Fibroblast of skin of left biceps (primary cell): ENCODE results near the gene SMIM28.
A peak's percentile ranks its signal among the peaks of the same experiment; 100 is the strongest.
"Not testable (repeated sequence)": the region's sequence is repeated elsewhere in the genome, so short reads cannot be mapped to it uniquely, and the experiment has no call there.

Source experiments
- DNase-seq, 2 experiments: peaks; one replicate each; pipeline ENCODE4 v3.0.0-alpha.2; 2013; ENCODE audit warnings: low read depth in 2 of 2

The SMIM28 gene

DNA sequence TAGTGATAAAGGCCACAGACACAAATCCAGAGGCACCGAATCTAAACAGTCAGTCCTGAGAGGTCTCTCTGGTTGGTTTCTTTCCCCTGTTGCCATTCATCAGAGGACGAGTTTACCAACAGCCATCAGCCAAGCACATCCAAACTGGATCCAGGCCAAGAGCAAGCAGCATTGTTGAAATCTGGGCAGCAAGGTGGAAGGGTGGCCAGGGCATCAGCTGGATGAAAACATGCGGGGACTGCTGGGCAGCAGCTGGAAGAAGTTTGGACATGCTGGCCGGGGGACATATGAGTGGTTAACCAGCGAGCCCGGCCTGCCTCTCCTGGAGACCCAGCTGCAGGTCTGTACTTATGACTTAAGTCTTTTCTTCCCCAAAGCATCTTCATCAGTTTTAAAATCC lies at the start of gene SMIM28:
Gene SMIM28, plus strand, starts transcription at position 62 of the 400 bp plus-strand sequence. Its CDS starts 168 bp downstream, at position 230.
- no peak for DNase-seq

DNA sequence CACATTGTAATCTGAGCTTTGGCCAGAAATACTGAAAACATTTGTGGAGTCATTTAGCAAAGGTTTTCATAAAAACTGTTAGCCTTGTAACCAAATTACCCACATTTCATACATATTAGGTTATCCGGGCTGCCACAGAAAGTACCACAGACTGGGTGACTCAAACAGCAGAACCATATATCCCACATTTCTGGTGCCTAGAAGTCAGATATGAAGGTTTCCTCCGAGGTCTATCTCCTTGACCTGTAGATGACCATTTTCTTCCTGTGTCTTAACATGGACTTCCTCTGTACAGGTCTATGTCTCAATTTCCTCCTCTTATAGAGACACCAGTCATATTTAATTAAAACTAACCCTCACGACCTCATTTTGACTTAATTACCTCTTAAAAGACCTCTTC lies 49.5 kb upstream of the SMIM28 start:
- no peak for DNase-seq

DNA sequence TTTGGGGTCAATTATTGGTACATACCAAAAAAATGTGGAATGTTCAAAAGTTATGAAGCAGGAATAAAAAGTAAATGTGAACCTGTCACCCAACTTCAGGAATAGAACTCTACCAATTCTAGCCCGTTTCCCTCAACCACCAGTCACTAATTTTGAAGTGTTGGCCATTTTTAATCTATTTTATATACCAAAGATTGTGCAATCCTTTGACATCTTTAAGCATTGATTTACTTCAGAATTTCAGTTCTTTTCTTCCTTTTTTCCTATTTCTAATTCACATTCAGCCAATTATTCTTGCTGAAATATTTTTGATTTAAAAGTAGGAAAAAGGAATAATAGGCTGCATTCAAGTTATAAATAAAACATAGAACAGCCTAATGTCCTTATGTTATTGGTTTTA lies 46.9 kb upstream of the SMIM28 start:
- DNase-seq, result no peak

DNA sequence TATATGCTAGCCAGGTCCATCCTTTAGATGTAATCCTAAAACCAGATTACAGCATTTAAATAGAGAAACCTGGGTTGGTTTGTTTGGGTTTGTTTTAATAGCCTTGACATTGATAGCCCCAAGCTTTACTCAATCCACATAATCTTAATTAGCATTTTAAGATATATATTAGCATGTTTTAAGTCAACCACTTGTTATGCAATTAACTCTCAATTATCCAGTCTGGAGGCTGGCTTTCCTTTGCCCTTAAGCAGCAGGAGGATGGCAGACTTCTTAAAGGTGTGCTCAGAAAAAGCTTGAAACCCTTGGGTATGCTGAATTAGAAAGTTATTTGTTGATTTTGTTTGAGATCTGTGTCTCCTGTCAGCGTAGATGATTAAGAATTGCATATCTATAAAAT lies 46.3 kb upstream of the SMIM28 start:
- DNase-seq, result no peak

DNA sequence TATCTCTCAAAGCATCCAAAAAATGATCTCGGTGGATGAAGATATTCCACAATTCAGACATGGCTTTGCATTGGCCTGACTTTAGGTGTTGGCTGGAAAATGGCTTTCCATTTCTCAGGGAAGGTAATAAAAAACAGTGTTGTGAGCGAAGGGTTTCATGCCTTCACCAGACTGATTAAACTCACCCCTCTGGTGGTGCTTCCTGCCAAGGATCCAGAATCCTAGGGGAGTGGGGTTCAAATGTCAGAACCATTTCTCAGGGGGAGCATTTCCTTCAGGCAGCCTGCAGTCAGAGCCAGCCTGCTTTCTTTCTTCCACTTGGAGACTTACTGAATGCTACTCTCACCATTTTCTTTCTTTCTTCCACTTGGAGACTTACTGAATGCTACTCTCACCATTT lies 45.7 kb upstream of the SMIM28 start:
- no peak for DNase-seq

DNA sequence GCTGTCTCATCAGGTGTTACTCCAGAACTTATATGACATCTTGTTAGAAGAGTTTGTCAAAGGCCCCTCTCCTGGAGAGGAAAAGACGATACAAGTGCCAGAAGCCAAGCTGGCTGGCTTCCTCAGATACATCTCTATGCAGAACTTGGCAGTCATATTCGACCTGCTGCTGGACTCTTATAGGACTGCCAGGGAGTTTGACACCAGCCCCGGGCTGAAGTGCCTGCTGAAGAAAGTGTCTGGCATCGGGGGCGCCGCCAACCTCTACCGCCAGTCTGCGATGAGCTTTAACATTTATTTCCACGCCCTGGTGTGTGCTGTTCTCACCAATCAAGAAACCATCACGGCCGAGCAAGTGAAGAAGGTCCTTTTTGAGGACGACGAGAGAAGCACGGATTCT lies 43.7 kb upstream of the SMIM28 start:
- no peak for DNase-seq

DNA sequence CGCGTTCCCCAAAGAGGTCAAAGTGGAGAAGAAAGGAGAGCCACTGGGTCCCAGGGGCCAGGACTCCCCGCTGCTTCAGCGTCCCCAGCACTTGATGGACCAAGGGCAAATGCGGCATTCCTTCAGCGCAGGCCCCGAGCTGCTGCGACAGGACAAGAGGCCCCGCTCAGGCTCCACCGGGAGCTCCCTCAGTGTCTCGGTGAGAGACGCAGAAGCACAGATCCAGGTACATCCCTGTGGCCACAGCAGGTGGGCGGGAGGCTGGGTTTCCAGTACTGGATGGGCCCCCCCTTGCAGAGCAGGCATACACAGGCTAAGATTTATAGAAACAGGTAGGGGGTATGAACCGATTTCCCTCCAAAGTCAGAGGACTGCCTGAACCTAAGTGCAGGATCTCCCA lies 42.7 kb upstream of the SMIM28 start:
- no peak for DNase-seq

DNA sequence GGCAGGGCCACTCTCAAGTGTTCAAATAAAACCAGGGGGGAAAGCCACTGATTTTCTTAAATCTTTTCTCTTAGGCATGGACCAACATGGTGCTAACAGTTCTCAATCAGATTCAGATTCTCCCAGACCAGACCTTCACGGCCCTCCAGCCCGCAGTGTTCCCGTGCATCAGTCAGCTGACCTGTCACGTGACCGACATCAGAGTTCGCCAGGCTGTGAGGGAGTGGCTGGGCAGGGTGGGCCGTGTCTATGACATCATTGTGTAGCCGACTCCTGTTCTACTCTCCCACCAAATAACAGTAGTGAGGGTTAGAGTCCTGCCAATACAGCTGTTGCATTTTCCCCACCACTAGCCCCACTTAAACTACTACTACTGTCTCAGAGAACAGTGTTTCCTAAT lies 41.5 kb upstream of the SMIM28 start:
- no peak for DNase-seq

DNA sequence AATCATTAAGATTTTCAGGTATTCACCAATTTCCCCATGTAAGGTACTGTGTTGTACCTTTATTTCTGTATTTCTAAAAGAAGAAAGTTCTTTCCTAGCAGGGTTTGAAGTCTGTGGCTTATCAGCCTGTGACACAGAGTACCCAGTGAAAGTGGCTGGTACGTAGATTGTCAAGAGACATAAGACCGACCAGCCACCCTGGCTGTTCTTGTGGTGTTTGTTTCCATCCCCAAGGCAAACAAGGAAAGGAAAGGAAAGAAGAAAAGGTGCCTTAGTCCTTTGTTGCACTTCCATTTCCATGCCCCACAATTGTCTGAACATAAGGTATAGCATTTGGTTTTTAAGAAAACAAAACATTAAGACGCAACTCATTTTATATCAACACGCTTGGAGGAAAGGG lies 40.6 kb upstream of the SMIM28 start:
- DNase-seq, result no peak

DNA sequence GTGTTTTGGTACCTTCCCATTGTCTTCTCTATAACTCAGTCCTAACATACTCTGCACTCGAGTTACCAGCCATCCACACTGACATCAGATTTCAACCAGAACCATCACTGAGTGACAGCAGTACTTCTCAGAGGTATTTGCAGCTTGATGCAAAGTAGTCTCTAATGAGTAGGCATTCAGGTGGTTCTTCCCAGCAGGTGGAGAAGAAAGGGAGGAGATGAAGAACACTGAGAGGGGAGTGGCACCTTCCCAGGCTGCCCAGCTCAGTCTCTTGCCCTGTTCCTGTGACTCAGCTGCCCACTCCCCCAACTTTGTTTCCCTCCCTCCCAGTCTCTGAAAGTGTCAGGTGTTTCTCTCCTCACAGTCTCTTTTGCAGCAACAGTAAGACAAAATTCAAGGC lies 38.7 kb upstream of the SMIM28 start:
- DNase-seq, result no peak

DNA sequence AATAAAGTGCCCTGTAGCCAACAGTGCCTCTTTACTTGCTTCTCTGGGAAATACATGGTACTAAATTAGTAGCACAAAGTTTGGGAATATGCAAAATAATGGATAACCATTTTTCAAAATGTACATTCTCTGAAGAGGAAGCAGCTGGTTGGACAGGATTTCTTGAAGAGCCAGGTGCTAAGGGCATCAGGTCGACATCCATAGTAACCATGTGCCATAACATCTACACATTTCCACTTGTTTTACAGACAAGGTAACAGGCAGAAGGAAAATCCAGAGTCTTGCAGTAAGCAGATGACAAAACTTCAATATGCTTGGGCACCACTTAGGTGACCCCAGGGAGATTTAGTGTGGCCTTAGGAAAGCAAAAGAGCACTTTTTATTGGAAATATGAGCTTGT lies 36.5 kb upstream of the SMIM28 start:
- DNase-seq, result no peak

DNA sequence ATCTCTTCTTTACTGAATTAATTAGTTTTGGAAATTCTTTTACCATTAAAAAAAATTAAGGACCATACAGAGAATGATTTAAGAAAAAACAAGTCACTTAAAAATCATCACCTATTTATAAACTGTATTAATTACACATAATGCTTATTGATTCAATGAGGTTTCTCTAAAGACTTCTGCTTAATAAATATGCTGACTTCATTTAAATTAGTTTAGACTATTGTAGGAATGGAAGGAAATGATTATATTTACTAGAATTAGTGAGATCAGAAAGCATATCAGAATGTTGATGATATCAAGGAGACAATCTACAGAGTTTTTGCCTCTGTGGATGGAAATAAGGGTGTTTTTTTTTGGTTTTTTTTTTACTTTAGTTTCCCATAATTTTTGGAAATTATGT lies 34.6 kb upstream of the SMIM28 start:
- DNase-seq, result no peak

DNA sequence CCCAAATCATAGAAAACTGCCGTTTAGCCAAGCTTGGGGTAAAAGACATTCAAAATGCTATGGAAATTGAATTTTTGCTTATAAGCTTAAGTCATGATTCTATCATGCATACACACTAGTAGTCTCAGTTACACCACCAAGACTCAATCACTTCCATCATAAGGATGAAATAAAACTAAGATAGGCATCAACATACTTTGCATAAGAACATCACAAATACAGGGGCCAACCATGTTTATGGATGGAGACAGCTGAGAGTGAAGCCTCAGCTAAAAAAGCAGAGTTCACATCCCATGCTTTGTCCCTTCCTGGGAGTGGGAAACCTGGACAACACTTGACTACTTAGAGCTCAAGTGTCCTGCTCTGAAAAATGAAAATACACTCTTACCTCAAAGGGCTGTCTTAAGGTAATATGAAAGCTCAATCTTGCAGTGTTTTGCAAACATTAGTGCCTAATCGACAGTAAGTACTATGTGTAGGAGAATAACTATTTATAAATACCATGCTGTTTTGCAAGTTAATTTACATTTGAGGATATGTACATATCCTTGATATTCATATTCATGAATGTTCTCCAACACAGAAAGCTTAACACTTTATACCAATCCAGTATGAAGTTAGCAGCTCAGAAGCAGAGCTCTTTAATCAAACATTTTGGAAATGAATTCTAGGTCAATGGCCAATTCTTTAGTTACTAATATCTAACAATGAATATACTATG lies 32.0 kb upstream of the SMIM28 start:
- no peak for DNase-seq

DNA sequence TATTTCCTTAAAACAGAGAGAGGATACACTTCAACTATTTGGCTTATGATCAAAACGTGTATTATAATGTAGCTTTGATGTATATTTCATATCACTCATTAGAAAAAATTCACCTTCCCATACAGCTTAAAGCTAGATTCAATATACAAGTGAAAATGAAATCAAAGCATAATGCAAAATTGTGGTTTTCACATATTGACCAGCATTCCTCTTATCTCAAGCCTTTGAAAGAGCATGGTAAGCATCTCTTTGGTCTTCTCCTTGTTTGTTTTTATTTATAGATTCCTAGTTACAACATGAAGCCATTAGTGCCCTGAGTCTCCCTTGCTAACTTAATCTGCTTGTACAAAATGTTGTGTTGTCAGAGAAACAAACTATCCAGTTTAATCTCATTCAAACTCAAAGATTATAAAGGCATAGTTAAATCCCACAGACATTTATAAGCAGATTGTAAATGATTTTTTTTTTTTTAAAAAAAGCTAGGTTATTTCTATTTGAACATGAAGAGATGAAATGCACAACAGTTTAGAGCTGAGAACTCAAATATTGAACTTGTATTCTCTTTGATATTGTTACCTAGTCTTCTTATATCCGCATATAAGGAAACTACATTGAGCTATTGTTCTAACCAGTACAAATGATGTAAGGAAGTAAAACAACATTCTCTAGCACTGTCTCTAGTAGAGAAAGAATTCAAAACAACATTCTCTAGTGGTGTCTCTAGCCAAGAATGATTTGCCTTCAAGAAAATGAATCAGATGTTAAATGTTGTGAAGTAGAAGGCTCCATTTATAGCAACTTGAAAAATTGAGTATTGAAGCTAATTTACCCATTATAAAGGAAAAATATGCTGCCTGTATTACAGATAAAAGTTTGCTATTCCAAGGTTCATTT lies 31.2 kb upstream of the SMIM28 start:
- DNase-seq, result peak in 1 of 2 experiments; percentile 1

DNA sequence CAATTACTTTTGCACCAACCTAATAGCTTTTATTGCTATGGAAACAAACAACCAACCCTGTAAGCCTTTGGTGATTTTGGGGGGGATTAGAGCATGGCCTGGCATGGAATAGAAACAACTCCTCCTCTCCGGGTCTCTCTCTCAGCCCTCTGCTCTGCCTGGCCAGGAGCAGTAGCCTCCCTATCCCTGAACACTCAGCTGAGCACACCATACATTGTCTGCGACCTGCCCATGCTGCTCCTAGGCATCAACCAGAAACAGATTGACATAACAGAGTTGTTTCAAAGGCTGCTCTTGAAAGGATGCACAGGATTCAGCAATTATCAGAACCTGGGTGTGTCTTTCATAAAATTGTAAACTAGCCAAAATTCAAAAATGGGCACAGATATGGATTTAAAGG lies 29.8 kb upstream of the SMIM28 start:
- DNase-seq, result no peak

DNA sequence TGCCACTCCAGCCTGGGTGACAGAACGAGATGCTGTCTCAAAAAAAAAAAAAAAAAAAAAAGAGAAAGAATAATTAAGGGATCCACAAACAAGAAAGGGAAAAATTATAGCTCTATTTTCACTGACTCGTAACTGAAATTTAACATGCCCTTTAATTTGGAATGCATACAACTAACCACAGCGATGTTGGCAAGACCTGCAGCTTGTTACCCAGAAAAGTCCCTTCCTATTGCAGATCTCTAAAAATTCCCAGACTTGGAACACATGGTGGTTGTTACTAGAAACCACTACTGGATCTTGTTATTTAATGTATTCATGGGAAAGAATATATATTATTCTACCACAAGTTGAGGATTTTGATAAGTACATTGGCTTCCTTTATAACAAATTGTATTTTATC lies 27.8 kb upstream of the SMIM28 start:
- no peak for DNase-seq

DNA sequence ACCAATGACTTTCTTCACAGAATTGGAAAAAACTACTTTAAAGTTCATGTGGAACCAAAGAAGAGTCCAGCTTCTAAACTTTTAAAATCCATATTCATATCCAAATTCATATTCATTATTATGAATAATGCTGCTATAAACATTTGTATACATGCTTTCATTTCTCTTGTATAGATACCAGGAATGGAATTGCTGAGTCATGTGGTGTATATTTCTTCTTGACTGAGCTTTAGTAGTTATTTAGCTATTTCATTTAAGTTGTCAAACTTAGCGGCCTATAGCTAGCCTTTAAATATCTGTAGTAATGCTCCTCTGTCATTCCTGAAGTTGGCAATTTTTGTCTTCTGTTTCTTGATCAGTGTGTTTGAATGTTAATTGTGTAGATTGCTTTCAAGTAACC lies 19.8 kb upstream of the SMIM28 start:
- no peak for DNase-seq

DNA sequence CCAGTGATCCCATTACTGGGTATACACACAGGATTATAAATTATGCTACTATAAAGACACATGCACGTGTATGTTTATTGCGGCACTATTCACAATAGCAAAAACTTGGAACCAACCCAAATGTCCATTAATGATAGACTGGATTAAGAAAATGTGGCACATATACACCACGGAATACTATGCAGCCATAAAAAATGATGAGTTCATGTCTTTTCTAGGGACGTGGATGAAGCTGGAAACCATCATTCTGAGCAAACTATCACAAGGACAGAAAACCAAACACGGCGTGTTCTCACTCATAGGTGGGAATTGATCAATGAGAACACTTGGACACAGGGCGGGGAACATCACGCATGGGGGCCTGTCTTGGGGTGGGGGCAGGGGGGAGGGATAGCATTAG lies 9.0 kb upstream of the SMIM28 start:
- not testable (repeated sequence) for DNase-seq

DNA sequence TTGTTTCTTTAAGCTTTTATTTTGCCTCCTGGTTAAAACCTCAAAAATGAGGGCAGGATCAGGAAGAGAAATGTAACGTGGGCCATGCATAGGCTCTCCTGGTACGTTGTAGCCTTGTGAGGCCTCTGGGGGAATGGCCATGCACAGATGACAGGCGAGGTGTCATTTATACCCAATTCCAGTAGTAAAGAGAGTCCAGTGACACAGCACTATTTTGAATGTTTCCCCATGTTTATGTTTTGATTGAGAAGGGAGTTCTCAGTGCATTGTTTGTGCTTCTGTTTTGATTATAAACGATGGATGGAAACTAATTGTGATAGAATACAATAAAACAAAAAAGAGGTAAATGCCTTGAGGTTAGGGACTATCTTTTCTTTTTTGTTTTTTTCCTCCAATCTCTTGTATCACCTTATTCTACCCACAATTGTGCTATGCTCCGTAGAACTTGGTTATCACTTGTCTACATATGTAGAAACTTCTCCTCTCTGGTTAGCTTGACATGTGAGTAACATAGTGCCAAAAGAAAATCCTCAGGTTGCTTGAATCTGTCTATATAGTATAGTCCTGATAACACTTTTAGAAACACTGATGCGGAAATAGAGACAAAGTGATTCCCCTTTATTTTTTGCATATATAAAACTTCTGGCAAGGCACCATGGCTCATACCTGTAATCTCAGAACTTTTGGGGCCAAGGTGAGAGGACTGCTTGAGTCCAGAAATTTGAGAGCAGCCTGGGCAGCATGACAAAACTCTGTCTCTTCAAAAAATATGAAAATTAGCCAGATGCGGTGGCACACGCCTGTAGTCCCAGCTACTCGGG lies 6.9 kb upstream of the SMIM28 start:
- DNase-seq, result no peak

DNA sequence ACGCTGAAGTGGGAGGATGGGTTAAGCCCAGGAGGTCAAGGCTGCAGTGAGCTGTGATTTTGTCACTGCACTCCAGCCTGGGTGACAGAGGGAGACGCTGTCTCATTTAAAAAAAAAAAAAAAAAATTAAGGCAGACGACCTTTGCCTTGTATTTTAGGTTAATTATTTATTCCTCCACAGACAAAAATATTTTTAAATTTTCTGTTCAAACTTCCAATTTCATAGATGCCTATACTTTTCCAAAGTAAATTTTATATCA lies 6.3 kb upstream of the SMIM28 start:
- DNase-seq, result no peak

DNA sequence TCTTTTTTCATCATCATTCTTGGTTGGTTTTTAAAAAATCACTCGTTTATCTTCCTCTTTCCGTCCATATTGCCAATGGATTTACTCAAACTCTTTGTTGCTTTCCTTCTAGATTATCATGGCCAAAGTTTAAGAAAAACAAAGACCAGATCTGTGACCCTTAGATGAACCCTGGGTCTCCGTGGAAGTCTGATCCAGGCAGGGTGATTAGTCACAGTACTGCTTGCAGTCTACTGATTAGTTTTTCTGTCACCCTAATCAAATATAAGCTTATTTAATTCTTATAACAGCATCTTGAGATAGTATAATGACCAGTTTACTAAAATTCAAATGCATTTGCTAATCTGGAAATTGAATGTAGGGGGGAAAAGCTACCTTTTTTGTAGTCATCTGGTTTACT lies 6.0 kb upstream of the SMIM28 start:
- no peak for DNase-seq

DNA sequence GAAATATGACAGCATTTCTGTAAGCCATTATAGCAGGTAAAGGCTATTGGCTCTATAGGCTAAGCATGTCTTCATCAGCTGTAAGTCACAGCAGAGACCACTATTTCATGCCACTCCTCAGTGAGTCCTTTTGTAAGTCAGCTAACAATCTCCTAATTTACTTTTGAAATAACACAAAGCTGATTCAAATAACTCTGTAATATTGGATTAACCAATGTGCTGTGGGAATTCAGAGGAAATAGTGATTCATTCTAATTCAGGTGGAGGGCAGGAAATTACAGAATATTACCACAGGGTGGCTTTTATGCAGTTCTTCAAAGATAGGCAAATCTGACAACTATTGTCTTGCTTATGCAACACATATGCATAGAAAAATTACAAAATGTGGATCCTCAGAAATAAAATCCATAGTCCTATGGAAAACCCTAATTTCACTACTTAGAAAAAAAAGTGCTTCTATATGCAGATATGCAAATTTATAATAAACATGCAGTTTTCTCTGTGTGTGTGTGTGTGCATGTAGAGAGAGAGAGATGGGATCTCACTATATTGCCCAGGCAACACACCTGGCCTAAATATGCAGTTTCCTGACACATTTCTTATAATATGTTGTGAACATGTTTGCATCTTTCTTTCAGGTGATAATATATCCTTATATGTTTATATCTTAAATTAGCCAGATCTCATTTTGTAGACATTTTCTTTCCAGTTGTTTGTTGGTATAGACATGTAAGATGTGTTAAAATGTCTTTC lies 4.8 kb upstream of the SMIM28 start:
- DNase-seq, result no peak
